OCI-LY1 (cell line): ENCODE results near the gene CFAP65.

ENCODE experiments used
- H2AFZ ChIP-seq: fragments of 200-600 bp; sonication (generic), shearing (Covaris generic); 2 replicates; pipeline ENCODE4 v1.6.0; 2014; ENCODE audit warnings: antibody characterized with exemption, mild to moderate bottlenecking, low read length
- H3F3A ChIP-seq: fragments of 200-600 bp; sonication (generic), shearing (Covaris generic); 2 replicates; pipeline ENCODE4 v1.6.0; 2014; ENCODE audit warnings: mild to moderate bottlenecking, antibody characterized with exemption, low read length, moderate library complexity; ENCODE audit not compliant: insufficient read depth
- H3K27ac ChIP-seq: fragments of 200-600 bp; sonication (generic); 2 replicates; pipeline ENCODE4 v1.5.1; 2014; ENCODE audit warnings: low read length, mixed run types, mild to moderate bottlenecking, low read depth; ENCODE audit not compliant: poor library complexity, severe bottlenecking
- H3K27me3 ChIP-seq: fragments of 200-600 bp; sonication (generic); 2 replicates; pipeline ENCODE4 v1.6.0; 2014; ENCODE audit warnings: antibody characterized with exemption, mild to moderate bottlenecking, low read length, moderate library complexity; ENCODE audit not compliant: insufficient read depth
- H3K36me3 ChIP-seq: fragments of 200-600 bp; sonication (generic); 2 replicates; pipeline ENCODE4 v1.6.1; 2014; ENCODE audit warnings: mild to moderate bottlenecking, antibody characterized with exemption, low read length, moderate library complexity, mixed read lengths; ENCODE audit not compliant: insufficient read depth
- H3K4me1 ChIP-seq: fragments of 200-600 bp; sonication (generic); 2 replicates; pipeline ENCODE4 v1.5.1; 2014; ENCODE audit warnings: mild to moderate bottlenecking, low read length, moderate library complexity; ENCODE audit not compliant: insufficient read depth, severe bottlenecking
- H3K4me2 ChIP-seq: fragments of 200-600 bp; sonication (generic), shearing (Covaris generic); 2 replicates; pipeline ENCODE4 v1.6.1; 2014; ENCODE audit warnings: low read length
- H3K4me3 ChIP-seq: fragments of 200-600 bp; sonication (generic); 2 replicates; pipeline ENCODE4 v1.5.1; 2014; ENCODE audit warnings: low read length, low read depth, mild to moderate bottlenecking, mixed read lengths; ENCODE audit not compliant: poor library complexity, severe bottlenecking
- H3K79me2 ChIP-seq: fragments of 200-600 bp; shearing (Covaris generic); 2 replicates; pipeline ENCODE4 v1.6.1; 2016; ENCODE audit warnings: mixed run types, low read length, mixed read lengths; ENCODE audit not compliant: insufficient read depth
- H3K9ac ChIP-seq: fragments of 200-600 bp; sonication (generic), shearing (Covaris generic); 2 replicates; pipeline ENCODE4 v1.6.1; 2014; ENCODE audit warnings: mild to moderate bottlenecking, low read length, mixed read lengths
- H3K9me2 ChIP-seq: fragments of 200-600 bp; sonication (generic), shearing (Covaris generic); 2 replicates; pipeline ENCODE4 v1.6.1; 2014; ENCODE audit warnings: low read depth, mild to moderate bottlenecking, low read length, mixed read lengths
- H3K9me3 ChIP-seq: fragments of 200-600 bp; shearing (Covaris generic); 2 replicates; pipeline ENCODE4 v1.6.1; 2014; ENCODE audit warnings: low read length, mixed read lengths
- H4K20me1 ChIP-seq: fragments of 200-600 bp; sonication (generic), shearing (Covaris generic); 2 replicates; pipeline ENCODE4 v1.6.0; 2016; ENCODE audit warnings: mild to moderate bottlenecking, low read length; ENCODE audit not compliant: insufficient read depth
- EZH2 ChIP-seq: fragments of 200-600 bp; sonication (generic), shearing (Covaris generic); IDR thresholded peaks from 2 replicates; pipeline ENCODE4 v1.8.0; 2017; ENCODE audit warnings: borderline replicate concordance, mixed run types, mild to moderate bottlenecking, antibody characterized with exemption, low read length, moderate library complexity, mixed read lengths
- TF ChIP-seq, protein P1 (sequence below): fragments of 200-600 bp; sonication (generic), shearing (Covaris generic); IDR thresholded peaks from 2 replicates; pipeline ENCODE4 v1.5.1; 2017; ENCODE audit warnings: mild to moderate bottlenecking, antibody characterized with exemption, low read length, moderate library complexity, mixed read lengths

Gene CFAP65

DNA sequence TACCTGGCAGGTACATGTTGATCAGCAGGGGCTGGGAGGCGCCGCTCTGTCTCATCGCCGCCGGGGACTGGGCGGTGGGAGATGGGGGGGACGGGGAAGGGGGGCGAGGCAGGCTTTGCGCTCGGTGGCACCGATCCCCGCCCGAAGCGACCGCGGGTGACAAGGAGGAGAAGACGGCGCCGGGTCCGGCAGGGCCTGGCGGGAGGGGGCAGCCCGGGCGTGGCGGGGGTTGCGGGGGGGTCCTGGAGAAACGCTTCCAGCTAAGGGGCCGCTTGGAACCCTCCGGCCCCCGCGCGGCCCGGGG is 56.3 kb downstream of the CFAP65 start, which contains the start of gene FEV:
Gene FEV (minus strand): TSS at position 164 of the 304 bp plus-strand sequence. CDS start 109 bp downstream, at position 55.
- H3K4me1 ChIP-seq: no peaks in the 10 kb centered on the region
- H3K4me2 ChIP-seq: no peak within 1 kb of the TSS
- TF ChIP-seq, protein P1, sequence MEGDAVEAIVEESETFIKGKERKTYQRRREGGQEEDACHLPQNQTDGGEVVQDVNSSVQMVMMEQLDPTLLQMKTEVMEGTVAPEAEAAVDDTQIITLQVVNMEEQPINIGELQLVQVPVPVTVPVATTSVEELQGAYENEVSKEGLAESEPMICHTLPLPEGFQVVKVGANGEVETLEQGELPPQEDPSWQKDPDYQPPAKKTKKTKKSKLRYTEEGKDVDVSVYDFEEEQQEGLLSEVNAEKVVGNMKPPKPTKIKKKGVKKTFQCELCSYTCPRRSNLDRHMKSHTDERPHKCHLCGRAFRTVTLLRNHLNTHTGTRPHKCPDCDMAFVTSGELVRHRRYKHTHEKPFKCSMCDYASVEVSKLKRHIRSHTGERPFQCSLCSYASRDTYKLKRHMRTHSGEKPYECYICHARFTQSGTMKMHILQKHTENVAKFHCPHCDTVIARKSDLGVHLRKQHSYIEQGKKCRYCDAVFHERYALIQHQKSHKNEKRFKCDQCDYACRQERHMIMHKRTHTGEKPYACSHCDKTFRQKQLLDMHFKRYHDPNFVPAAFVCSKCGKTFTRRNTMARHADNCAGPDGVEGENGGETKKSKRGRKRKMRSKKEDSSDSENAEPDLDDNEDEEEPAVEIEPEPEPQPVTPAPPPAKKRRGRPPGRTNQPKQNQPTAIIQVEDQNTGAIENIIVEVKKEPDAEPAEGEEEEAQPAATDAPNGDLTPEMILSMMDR: no peak
- TF ChIP-seq EZH2: no peak
- no peaks in the 10 kb centered on the region for H3K79me2 ChIP-seq
- no peaks in the 10 kb centered on the region for H3K9me2 ChIP-seq
- no peaks in the 10 kb centered on the region for H3F3A ChIP-seq
- no peaks in the 10 kb centered on the region for H3K9me3 ChIP-seq
- no peaks in the 10 kb centered on the region for H3K36me3 ChIP-seq
- no peaks in the 10 kb centered on the region for H4K20me1 ChIP-seq
- H3K4me3 ChIP-seq: no peak within 1 kb of the TSS
- no peaks in the 10 kb centered on the region for H3K27me3 ChIP-seq
- no peak within 1 kb of the TSS for H3K9ac ChIP-seq
- H2AFZ ChIP-seq: no peak within 1 kb of the TSS
- no peak within 1 kb of the TSS for H3K27ac ChIP-seq

DNA sequence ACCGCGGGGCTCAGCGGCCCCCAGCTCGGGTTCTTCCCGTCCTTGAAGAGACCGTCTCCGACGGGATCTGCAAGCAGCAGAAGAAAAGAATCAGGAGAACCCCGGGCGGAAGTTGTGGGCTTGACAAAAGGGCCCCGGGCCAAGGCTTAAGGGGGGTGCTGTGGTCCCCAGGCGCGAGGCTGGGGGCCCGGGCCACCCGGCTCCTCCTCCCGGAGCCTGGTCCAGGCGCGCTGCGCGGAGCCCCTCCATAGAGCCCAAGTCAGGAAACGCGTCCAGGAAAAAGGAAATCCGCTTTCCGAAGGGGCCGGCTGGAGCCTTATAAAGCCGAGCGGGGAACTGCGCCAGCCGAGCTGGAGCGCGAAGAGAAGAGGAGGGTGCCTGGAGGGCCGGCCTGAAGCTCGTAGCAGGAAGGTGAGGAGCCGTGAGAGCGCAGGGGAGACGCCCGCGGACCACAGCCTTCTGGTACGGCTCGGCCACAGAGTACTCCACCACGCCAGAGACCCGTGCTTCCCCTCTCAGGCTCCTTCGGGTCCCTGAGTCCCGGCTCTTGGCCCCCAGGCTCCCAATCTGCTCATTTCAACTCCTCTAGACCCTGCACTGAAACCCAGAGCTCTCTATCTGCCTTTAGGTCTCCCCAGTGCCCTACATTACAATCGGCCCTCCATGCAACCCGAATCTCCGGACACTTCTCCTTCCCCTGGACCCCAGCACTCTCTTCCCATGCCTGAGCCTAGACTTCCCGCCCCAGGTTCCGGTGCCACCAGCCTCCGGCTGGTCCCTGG is 56.9 kb downstream of the CFAP65 start:
- Histone ChIP-seq H3K4me1 (no peaks in the 10 kb centered on the region), H3K27ac (no peak overlapping the region), H3F3A (no peaks in the 10 kb centered on the region), H3K9me3 (no peaks in the 10 kb centered on the region), H3K79me2 (no peaks in the 10 kb centered on the region), H3K4me2 (no peak overlapping the region), H2AFZ (no peak overlapping the region), H3K27me3 (no peaks in the 10 kb centered on the region), H3K9me2 (no peaks in the 10 kb centered on the region), H3K9ac (no peak overlapping the region), H4K20me1 (no peaks in the 10 kb centered on the region), H3K36me3 (no peaks in the 10 kb centered on the region), H3K4me3 (no peak overlapping the region)
- TF ChIP-seq, protein P1: no peak
- TF ChIP-seq EZH2: no peak

DNA sequence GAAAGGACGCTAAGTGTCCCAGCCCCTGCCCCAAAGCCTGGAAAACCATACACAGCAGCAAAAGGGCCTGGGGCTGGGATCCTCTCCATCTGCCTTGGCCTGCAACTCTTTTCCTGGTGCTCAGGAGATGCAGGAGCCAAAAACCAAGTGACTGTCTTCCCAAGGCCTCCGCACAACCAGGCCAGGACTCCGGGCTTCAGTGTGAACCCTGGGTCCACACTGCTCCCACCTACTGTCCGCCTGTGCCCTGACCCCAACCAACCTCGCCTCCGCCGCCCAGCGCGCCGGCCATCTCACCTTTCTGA is 57.4 kb downstream of the CFAP65 start:
- Histone ChIP-seq H3K9me2 (no peaks in the 10 kb centered on the region), H2AFZ (no peak overlapping the region), H3K4me1 (no peaks in the 10 kb centered on the region), H3K79me2 (no peaks in the 10 kb centered on the region), H3K27ac (no peak overlapping the region), H3F3A (no peaks in the 10 kb centered on the region), H3K36me3 (no peaks in the 10 kb centered on the region), H3K4me2 (no peak overlapping the region), H3K9ac (no peak overlapping the region), H3K4me3 (no peak overlapping the region), H3K27me3 (no peaks in the 10 kb centered on the region), H3K9me3 (no peaks in the 10 kb centered on the region), H4K20me1 (no peaks in the 10 kb centered on the region)
- TF ChIP-seq EZH2: no peak
- TF ChIP-seq, protein P1: no peak
